ENCODE results near the gene LAMC3.
"Not testable (repeated sequence)": the region's sequence is repeated elsewhere in the genome, so short reads cannot be mapped to it uniquely, and the experiment has no call there.

The LAMC3 gene

DNA sequence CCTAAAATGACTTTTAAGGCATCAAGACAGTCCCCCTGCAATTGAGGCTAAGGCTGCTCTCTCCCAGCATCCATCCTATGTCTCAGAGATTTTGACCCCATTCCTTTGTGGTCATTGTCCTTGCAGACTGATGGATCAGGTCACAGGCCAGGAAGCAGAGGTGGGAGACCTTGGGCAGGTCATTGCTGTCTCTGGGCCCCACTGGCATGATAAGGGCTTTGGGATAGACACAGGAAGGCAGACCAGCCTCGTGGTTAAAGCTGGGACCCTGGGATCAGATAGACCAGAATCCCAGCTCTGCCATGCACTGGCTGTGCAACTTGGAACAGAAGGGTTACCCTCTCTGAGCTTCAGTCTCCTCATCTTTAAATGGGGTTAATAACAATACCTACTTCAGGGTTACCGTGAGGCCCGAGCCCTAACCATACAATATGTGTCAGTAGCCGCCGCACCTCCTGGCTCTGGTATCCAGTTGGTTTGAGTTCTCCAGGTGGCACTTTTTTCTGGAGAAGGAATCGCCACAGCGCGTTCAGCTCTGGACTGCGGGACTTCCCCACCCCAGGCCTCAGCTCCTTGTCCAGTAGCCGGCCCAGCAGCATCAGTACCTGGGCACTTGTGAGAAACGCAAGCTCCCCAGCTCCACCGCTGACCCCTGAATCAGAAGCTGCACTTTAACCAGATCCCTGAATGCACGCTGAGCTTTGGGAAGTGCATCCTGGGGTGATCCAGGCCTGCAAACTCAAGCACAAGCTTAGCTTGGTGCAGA lies 21.4 kb downstream of the LAMC3 start:
- TF ChIP-seq, protein P1, sequence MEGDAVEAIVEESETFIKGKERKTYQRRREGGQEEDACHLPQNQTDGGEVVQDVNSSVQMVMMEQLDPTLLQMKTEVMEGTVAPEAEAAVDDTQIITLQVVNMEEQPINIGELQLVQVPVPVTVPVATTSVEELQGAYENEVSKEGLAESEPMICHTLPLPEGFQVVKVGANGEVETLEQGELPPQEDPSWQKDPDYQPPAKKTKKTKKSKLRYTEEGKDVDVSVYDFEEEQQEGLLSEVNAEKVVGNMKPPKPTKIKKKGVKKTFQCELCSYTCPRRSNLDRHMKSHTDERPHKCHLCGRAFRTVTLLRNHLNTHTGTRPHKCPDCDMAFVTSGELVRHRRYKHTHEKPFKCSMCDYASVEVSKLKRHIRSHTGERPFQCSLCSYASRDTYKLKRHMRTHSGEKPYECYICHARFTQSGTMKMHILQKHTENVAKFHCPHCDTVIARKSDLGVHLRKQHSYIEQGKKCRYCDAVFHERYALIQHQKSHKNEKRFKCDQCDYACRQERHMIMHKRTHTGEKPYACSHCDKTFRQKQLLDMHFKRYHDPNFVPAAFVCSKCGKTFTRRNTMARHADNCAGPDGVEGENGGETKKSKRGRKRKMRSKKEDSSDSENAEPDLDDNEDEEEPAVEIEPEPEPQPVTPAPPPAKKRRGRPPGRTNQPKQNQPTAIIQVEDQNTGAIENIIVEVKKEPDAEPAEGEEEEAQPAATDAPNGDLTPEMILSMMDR (IDR thresholded peaks at IDR 0.05; ENCODE audit: borderline replicate concordance, insufficient read depth, low read depth, low read length): no peak
- no peak overlapping the region for H3K4me3 ChIP-seq (ENCODE audit: low read depth, low read length)

DNA sequence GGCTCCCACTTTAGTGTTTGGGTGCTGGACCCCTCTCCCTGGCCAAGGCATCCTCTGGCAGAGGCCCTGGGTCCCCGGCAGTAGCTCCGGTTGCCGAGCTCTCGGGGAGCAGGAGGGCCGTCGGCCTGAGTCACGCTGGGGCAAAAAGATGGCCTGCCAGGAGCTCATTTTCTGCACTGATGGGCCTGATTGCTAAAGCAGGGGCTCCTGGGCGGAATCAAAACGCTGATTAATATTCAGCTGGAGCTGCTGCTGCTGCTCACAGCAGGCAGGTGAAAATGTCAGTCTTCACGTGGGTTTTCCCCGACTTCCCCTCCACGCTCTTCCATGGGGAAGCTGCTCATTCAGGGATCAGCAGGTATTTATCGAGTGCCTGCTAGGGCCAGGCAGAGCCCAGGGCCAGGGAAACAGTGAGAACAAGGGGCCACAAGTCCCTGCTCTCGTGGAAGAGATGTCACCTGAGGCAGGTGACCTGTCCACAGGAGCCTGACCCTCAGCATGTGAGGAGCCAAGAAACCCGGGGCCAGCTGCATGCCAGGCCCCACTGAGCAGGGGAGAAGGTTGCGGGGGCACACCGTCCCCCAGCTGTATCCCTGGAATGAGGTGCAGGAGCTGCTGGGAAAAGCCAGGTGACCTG lies 22.1 kb downstream of the LAMC3 start:
- H3K4me3 ChIP-seq (ENCODE audit: low read depth, low read length): no peak overlapping the region
- TF ChIP-seq, protein P1 (IDR thresholded peaks at IDR 0.05; ENCODE audit: borderline replicate concordance, insufficient read depth, low read depth, low read length): no peak

DNA sequence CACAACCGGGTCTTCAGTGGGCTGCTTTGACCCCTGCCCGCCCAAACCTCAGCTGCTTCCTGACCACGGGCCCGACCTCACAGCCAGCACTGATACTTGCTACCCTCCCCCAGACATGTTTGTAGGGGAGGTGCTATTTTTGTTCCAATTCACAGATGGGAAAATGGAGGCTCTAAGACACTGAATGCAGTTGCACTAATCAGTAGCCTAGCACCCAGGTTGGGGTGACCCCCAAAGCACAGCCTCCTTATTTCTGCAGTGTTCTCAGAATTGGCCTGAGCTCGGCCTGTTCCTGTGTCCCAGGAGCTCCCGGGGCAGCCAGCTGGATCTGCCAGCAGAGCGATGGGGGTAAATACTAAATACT lies 22.6 kb downstream of the LAMC3 start:
- TF ChIP-seq, protein P1 (IDR thresholded peaks at IDR 0.05; ENCODE audit: borderline replicate concordance, insufficient read depth, low read depth, low read length): no peak
- no peak overlapping the region for H3K4me3 ChIP-seq (ENCODE audit: low read depth, low read length)

DNA sequence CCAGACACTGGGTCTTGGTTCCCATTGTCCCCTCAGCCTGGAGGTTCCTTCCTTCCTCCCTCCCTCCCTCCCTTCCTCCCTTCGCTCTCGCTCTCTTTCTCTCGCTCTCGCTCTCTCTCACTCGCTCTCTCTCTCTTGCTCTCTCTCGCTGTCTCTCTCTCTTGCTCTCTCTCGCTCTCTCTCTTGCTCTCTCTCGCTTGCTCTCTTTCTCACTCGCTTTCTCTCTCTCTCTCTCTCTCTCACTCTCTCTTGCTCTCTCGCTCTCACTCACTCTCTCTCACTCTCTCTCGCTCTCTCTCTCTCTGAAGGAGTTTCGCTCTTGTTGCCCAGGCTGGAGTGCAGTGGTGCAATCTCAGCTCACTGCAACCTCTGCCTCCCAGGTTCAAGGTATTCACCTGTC lies 23.4 kb downstream of the LAMC3 start:
- TF ChIP-seq, protein P1 (IDR thresholded peaks at IDR 0.05; ENCODE audit: borderline replicate concordance, insufficient read depth, low read depth, low read length): no peak
- H3K4me3 ChIP-seq (ENCODE audit: low read depth, low read length): no peak overlapping the region

DNA sequence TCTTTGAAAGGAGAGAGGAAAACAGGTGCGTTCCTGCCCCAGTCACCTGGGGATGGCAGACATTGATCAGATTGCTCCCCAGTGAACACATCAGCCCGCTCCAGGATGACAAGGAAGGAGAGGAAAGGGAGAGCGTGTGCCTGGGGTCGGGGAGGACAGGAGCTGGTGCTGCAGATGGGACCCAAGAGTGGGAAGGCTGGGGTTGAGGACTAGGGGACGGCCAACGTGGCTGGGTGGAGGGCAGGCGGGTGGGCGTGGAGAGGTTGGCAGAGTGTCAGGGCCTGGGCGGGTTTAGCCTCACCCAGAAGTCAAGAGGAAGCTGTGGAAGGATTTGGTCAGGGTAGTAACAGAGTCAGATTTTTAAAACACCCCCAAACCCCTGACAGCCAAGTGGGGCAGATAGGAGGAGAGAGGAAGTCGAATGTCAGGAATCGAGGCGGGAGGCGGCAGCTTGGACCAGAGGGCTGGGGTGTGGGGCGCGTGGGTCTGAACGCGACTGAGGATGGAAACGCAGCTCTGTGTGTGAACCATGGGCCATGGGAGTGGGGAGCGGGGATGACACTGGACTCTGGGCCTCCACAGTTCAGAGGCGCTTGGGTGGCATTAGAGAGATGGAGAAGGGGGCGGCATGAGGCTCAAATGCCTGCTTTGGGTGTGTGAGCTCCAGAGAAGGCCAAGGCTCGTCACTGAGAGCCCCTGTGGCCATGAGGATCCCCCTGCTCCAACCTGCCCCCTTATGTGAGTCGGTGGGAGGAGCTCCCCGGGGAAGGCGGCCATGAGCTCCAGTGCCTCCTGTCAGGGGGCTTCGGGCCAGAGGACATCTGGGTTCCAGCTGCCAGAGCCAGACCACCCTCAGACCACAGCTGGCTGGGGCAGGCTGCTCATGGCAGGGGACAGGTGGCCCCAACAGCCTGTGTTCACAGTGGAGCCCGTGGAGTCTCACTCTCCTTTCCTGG lies 24.6 kb downstream of the LAMC3 start:
- TF ChIP-seq, protein P1 (IDR thresholded peaks at IDR 0.05; ENCODE audit: borderline replicate concordance, insufficient read depth, low read depth, low read length): no peak

DNA sequence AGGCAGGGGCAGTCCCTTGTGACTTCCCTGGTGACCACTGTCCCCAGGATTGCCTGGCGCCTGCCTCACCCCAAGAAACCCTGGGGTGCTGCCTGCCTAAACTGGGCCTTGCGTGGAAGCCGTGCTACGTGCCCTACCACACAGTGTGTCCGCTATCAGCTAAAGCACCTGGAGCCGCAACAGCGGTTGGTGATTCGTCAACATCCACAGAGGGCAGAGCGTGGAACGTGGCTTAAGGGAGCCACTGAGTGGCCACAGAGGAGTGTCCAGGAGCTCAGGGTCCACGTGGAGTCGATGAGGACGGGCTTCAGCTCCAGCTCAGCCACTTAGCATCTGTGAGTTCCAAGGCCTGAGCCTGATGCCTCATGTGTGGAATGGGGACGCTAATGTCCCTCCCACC lies 25.3 kb downstream of the LAMC3 start:
- TF ChIP-seq, protein P1 (IDR thresholded peaks at IDR 0.05; ENCODE audit: borderline replicate concordance, insufficient read depth, low read depth, low read length): no peak
- H3K4me3 ChIP-seq (ENCODE audit: low read depth, low read length): no peak overlapping the region

More for the DNA sequence above, 24.6 kb downstream of the LAMC3 start:
- no peak overlapping the region for H3K4me3 ChIP-seq (ENCODE audit: low read depth, low read length)

DNA sequence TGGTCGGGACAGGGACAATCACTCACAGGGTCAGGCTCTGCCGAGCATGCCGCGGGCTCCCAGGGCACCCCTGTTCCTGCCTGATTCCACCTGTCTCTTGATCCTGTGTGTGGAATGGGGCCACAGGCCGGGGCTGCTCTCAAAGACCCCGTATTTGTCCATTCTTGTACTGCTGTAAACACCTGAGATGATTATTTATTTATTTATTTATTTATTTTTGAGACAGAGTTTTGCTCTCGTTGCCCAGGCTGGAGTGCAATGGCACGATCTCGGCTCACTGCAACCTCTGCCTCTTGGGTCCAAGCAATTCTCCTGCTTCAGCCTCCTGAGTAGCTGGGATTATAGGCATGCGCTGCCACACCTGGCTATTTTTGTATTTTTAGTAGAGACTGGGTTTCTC lies 25.8 kb downstream of the LAMC3 start:
- not testable (repeated sequence) for H3K4me3 ChIP-seq (ENCODE audit: low read depth, low read length)
